Effector memory CD4-positive, alpha-beta T cell (primary cell): ENCODE data around the gene SNAPC1.

ENCODE experiments used
- DNase-seq, 3 donors: peaks; one replicate each; pipeline ENCODE4 v3.0.0-alpha.2; 2020
- H3K27ac ChIP-seq: 2 replicates; pipeline ENCODE4 v1.7.0; 2013; ENCODE audit warnings: mild to moderate bottlenecking, low read length, moderate library complexity; ENCODE audit not compliant: insufficient read depth, poor library complexity, severe bottlenecking
- H3K27me3 ChIP-seq: replicated peaks from 2 replicates; pipeline ENCODE4 v1.7.0; 2013; ENCODE audit warnings: mild to moderate bottlenecking, low read length; ENCODE audit not compliant: insufficient read depth, control insufficient read depth, poor library complexity, severe bottlenecking
- H3K36me3 ChIP-seq: 2 replicates; pipeline ENCODE4 v1.7.0; 2013; ENCODE audit warnings: mild to moderate bottlenecking, low read length, moderate library complexity; ENCODE audit not compliant: control insufficient read depth, insufficient read depth
- H3K4me1 ChIP-seq: 2 replicates; pipeline ENCODE4 v1.7.0; 2013; ENCODE audit warnings: low read length, mild to moderate bottlenecking; ENCODE audit not compliant: control insufficient read depth, insufficient read depth, poor library complexity, severe bottlenecking
- H3K4me3 ChIP-seq: 2 replicates; pipeline ENCODE4 v1.7.0; 2013; ENCODE audit warnings: low read length, low read depth, mild to moderate bottlenecking; ENCODE audit not compliant: insufficient read depth, poor library complexity, severe bottlenecking
- H3K9me3 ChIP-seq: 2 replicates; pipeline ENCODE4 v1.7.0; 2013; ENCODE audit warnings: mild to moderate bottlenecking, low read length, moderate library complexity; ENCODE audit not compliant: control insufficient read depth
- total RNA-seq, 3 donors: gene quantifications; one replicate each; lab custom pipeline; 2026; lab: John Stamatoyannopoulos, UW

The SNAPC1 gene, protein sequence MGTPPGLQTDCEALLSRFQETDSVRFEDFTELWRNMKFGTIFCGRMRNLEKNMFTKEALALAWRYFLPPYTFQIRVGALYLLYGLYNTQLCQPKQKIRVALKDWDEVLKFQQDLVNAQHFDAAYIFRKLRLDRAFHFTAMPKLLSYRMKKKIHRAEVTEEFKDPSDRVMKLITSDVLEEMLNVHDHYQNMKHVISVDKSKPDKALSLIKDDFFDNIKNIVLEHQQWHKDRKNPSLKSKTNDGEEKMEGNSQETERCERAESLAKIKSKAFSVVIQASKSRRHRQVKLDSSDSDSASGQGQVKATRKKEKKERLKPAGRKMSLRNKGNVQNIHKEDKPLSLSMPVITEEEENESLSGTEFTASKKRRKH
- 4.3 to 5.8 (median 5.4) reads per million in 3 donors for total RNA-seq

DNA sequence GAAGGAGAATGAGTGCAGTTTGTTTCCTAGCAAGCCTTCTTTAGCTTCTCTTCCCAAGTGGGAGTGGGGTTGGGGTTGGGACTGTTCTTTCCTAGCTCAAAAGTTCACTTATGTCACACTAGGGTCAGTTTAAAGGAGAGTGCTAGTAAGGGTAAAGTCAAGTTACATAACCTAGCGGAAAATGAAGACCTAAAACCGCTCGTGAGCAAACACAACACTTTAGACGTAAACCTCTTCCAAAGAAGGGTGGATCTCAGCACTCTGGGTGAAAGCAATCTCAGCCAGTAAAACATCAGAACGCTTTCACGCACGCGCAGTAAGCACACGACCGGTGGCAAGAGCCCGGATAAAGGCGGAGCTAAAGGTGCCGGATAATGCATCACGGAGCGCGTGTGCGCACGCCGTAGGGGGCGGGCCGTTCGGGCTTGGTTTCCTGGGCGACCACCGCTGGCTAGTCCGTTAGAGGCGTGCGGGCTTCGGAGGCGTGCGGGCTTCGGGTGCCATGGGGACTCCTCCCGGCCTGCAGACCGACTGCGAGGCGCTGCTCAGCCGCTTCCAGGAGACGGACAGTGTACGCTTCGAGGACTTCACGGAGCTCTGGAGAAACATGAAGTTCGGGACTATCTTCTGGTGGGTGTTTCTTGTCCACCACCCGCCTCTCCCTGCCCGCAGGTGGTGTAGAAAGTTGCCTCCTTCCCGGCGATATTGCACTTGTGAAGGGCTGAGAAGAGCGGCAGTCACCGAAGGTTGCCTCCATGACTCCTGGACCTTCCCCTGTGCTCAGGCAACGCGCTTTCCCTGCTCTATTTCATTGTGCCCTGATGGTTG is at the start of gene SNAPC1:
Gene SNAPC1 (plus strand): TSS at position 462 of the 828 bp plus-strand sequence. CDS start 41 bp downstream, at position 503.
- H3K4me3 ChIP-seq, result peak within 1 kb of the TSS; percentile 72

DNA sequence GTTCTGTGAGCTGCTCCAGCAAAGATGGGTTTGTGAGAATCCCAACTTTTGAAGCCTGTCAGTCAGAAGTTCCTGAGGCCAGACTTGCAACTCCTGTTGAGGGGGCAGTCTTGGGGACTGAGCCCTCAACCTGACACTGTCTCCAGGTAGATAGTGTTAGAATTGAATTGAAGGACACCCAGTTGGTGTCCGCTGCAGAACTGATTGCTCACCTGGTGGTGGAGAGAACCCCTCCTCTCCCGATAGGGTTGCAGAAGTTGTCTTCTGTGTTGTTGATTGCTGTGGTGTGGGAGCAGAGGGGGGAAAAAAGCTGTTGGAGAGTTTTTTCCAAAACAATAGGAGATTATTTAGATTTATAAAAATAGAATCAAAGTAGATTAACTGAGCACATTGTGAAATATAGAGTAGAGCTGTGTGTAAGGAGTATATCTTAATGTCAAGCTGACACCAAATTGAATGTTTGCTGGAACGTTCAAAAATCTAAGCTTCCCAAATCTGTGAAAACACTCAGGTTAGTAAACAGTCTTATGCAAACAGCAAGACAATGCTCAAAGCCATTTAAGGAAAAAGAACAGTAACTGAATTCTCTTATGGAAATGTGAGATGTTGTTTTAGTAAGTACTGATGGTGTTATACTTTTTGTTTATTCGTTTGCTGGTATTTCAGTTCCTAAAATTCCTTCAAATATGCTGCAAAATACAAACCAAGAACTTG is 48.3 kb upstream of the SNAPC1 start:
- Histone ChIP-seq H3K36me3 (no peaks in the 10 kb centered on the region), H3K4me1 (peaks cover 16% of the 10 kb centered on the region), H3K4me3 (no peak overlapping the region), H3K27ac (no peak overlapping the region), H3K9me3 (no peaks in the 10 kb centered on the region), H3K27me3 (no peaks in the 10 kb centered on the region)
- DNase-seq, result no peak

More for the DNA sequence above, at the start of gene SNAPC1:
- peak within 1 kb of the TSS; percentile 94 for H3K27ac ChIP-seq
- H3K9me3 ChIP-seq, result no peaks in the 10 kb centered on the region
- H3K4me1 ChIP-seq, result peaks cover 15% of the 10 kb centered on the region
- H3K36me3 ChIP-seq, result no peaks in the 10 kb centered on the region
- H3K27me3 ChIP-seq, result no peaks in the 10 kb centered on the region
- DNase-seq, result peak; percentile 94 to 95 (median 95)

DNA sequence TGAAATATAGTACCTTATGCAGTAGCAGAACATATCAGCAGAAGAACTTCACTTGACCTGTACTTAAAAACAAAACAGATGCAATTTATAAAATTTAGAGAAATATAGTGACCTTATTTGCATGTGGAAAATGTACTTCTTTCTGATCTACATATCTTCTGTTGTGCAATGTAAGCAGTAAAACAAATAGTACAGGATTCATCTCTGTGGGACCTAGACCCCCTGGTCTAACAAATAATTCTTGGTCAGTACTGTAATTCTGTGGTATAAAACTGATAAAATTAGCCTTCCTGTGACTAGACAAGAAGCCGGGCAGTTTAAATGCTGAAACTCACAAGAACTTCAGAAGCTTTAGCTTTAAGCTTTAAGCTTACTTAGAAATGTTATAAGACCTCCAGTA is 45.3 kb upstream of the SNAPC1 start:
- Histone ChIP-seq H3K27ac (no peak overlapping the region), H3K36me3 (peaks cover 7% of the 10 kb centered on the region), H3K4me1 (peaks cover 26% of the 10 kb centered on the region), H3K27me3 (no peaks in the 10 kb centered on the region), H3K9me3 (no peaks in the 10 kb centered on the region), H3K4me3 (no peak overlapping the region)
- DNase-seq, result no peak

DNA sequence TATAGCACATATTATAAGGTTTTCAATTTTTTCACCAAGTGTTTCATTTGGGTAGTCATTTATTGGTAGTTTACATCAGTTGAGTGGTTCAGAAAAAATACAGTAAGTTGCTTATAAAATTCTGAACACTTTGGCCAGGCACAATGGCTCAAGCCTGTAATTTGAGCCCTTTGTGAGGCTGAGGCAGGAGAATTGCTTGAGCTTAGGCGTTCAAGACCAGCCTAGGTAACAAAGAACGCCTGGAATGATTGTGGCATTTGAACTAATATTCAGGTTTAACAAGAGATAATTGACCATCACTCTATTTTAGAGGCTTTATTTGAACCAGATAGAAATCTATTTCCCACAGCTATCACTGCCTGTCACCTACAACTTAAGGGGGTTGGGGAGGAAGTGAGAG is 44.2 kb upstream of the SNAPC1 start:
- Histone ChIP-seq H3K9me3 (no peaks in the 10 kb centered on the region), H3K27me3 (no peaks in the 10 kb centered on the region), H3K4me3 (no peak overlapping the region), H3K36me3 (peaks cover 14% of the 10 kb centered on the region), H3K4me1 (peaks cover 26% of the 10 kb centered on the region), H3K27ac (peak overlapping the region; percentile 1)
- no peak for DNase-seq

DNA sequence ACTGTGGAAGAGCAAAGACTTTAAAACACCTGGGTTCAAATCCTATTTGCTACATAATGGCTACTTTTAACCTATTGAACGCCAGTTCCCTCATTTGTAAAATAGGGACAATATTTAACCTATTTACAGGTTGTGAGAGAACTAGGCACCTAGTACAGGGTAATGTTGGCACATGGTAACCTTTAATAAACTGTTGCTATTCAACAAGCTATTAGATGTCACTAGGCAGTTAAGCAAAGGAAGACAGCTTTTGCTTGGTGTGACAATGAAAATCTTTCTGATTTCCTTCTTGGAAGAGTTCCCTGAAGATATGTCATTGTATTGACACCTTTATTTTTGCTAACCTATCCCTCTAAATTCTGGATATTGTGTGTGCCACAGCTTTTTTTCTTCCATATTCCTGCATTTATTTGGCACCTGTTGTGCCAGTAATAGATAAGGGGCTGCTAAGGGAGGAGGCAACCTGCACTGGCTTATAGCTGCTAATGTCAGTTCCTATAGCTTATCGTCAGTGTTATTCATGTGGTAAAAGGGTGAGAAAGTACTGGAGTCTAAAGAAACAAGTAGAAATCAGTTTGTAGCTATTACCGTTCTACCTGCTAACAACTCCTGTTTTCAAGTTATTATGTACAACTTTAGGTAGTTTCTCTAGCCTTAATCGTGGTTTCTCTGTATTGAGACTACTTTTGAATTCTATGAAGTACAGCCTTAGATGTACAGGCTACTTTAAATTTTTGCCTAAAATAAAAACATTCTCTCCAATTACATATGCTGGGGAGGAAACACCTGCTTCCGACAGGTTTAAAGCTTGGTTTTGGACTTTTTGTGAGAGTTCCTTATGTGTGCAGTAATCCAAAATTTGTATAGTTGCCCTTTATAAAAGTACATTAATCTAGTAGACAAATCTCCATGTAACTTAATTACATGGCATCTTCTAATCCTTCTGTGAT is 42.6 kb upstream of the SNAPC1 start:
- Histone ChIP-seq H3K4me3 (no peak overlapping the region), H3K27ac (no peak overlapping the region)

DNA sequence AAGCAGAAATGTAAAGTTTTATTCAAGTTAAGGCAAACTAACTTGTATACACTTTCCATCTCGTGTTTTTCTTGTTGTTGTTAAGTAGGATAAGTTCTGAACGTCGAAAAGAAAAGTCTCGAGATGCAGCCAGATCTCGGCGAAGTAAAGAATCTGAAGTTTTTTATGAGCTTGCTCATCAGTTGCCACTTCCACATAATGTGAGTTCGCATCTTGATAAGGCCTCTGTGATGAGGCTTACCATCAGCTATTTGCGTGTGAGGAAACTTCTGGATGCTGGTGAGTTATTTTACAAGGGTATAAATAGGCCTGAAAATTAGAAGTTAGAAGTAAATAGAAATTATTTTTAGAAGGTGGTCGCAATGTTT is 41.9 kb upstream of the SNAPC1 start:
- Histone ChIP-seq H3K9me3 (no peaks in the 10 kb centered on the region), H3K27ac (no peak overlapping the region), H3K4me1 (peaks cover 26% of the 10 kb centered on the region), H3K27me3 (no peaks in the 10 kb centered on the region), H3K36me3 (peaks cover 22% of the 10 kb centered on the region), H3K4me3 (no peak overlapping the region)
- DNase-seq, result no peak

More for the DNA sequence above, 42.6 kb upstream of the SNAPC1 start:
- H3K27me3 ChIP-seq, result no peaks in the 10 kb centered on the region
- H3K4me1 ChIP-seq, result peaks cover 26% of the 10 kb centered on the region
- H3K9me3 ChIP-seq, result no peaks in the 10 kb centered on the region
- H3K36me3 ChIP-seq, result peaks cover 19% of the 10 kb centered on the region
- DNase-seq, result no peak

DNA sequence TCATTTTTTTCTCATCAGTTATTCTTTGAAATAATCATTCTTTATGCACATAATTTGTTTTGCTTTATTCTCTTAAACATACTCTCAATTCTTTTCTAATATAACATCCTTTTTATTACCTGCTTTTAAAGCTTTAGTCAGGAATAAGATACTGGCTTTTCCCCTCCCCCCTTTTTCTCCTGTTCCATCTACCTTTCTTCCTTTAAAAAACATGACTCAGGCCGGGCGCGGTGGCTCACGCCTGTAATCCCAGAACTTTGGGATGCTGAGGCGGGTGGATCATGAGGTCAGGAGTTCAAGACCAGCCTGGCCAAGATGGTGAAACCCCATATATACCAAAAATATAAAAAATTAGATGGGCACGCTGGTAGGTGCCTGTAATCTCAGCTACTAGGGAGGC is 41.5 kb upstream of the SNAPC1 start:
- Histone ChIP-seq H3K4me1 (peaks cover 26% of the 10 kb centered on the region), H3K27me3 (no peaks in the 10 kb centered on the region), H3K27ac (no peak overlapping the region), H3K36me3 (peaks cover 22% of the 10 kb centered on the region), H3K4me3 (no peak overlapping the region), H3K9me3 (no peaks in the 10 kb centered on the region)
- no peak for DNase-seq

DNA sequence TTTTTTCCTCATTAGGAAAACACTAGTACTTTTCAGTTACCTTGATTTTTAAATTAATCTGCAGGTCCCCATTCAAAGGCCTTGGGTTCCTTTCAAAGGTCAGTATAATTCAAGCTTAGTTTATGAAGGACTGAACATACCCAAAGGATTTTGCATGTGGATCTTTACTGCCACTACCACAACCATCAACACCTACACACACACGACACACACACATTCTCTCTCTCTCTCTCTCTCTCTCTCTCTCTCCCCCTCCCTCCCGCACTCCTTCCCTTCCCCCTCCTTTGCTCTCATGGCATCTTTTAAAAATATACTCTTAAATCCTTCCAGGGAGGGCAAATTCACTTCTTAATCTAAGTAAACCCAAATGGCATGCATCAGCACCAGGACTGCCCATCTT is 38.1 kb upstream of the SNAPC1 start:
- Histone ChIP-seq H3K9me3 (no peaks in the 10 kb centered on the region), H3K4me1 (peaks cover 13% of the 10 kb centered on the region), H3K4me3 (no peak overlapping the region), H3K36me3 (peaks cover 35% of the 10 kb centered on the region), H3K27me3 (no peaks in the 10 kb centered on the region), H3K27ac (no peak overlapping the region)
- no peak for DNase-seq
